H1 (cell line): ENCODE data around the gene ARID3B. TPM values are rescaled to one million over a fixed set of nuclear protein-coding genes. Genes with fewer than 3 reads are reported as not detected.

Source experiments
- CTCF ChIA-PET: fragments of 300-600 bp; sonication (Branson Sonifier 250); formaldehyde crosslinking; loops from one replicate; lab custom pipeline; 2021; ENCODE audit not compliant: partially characterized antibody; lab: Charles Lee
- POLR2A ChIA-PET: fragments of 300-600 bp; sonication (Branson Sonifier 250); formaldehyde crosslinking; loops from one replicate; lab custom pipeline; 2021; ENCODE audit warnings: inconsistent platforms; ENCODE audit not compliant: partially characterized antibody; lab: Charles Lee
- DNase-seq, 2 experiments: peaks; one replicate each; pipeline versions ENCODE4 v3.0.0 to v3.0.0-alpha.2; 2010 to 2022; ENCODE audit warnings: low spot score in 2 of 2, low read depth in 1 of 2, mixed read lengths in 1 of 2
- FAIRE-seq: peaks from 2 replicates; lab custom pipeline; 2011; peaks lifted over from hg19 to GRCh38; lab: Jason Lieb, UNC
- H2AFZ ChIP-seq: 2 replicates; pipeline ENCODE4 v1.8.1; 2012; ENCODE audit warnings: low read length, inconsistent platforms
- H2AK5ac ChIP-seq: 2 replicates; pipeline ENCODE4 v1.6.1; 2013; ENCODE audit warnings: low read depth, low read length
- H2BK120ac ChIP-seq: replicated peaks from 2 replicates; pipeline ENCODE3; 2013; ENCODE audit warnings: low read depth, low read length, inconsistent platforms
- H2BK12ac ChIP-seq: 2 replicates; pipeline ENCODE4 v1.6.1; 2013; ENCODE audit warnings: low read depth, low read length
- H2BK15ac ChIP-seq: 2 replicates; pipeline ENCODE4 v1.6.1; 2013; ENCODE audit warnings: low read length
- H2BK20ac ChIP-seq: 2 replicates; pipeline ENCODE4 v1.6.1; 2013; ENCODE audit warnings: low read length
- H2BK5ac ChIP-seq: 2 replicates; pipeline ENCODE4 v1.6.1; 2013; ENCODE audit warnings: low read depth, low read length
- H3K14ac ChIP-seq: 2 replicates; pipeline ENCODE4 v1.6.1; 2013; ENCODE audit warnings: inconsistent platforms; ENCODE audit not compliant: insufficient read length
- H3K18ac ChIP-seq: 2 replicates; pipeline ENCODE4 v1.6.1; 2013; ENCODE audit warnings: low read length; ENCODE audit errors: extremely low read depth
- H3K23ac ChIP-seq: 2 replicates; pipeline ENCODE4 v1.6.1; 2013; ENCODE audit warnings: inconsistent platforms; ENCODE audit not compliant: insufficient read length
- H3K23me2 ChIP-seq: 2 replicates; pipeline ENCODE4 v1.6.1; 2013; ENCODE audit warnings: low read depth, low read length
- H3K27ac ChIP-seq: 2 replicates; pipeline ENCODE4 v1.6.1; 2011; ENCODE audit warnings: low read depth, low read length, inconsistent platforms
- H3K27me3 ChIP-seq, 4 experiments: replicated peaks in 1 of 4; 1 replicate in 1 of 4; 2 replicates in 3 of 4; pipeline versions ENCODE4 v1.6.1 to v1.8.1; 2011 to 2013; ENCODE audit warnings: low read length in 3 of 4, mild to moderate bottlenecking in 3 of 4, inconsistent platforms in 2 of 4, mixed read lengths in 2 of 4, moderate library complexity in 1 of 4; ENCODE audit not compliant: control insufficient read depth in 3 of 4, insufficient read depth in 3 of 4; ENCODE audit errors: extremely low read depth in 1 of 4
- H3K36me3 ChIP-seq, 4 experiments: 2 replicates each; pipeline versions ENCODE4 v1.6.1 to v1.8.1; 2011 to 2013; ENCODE audit warnings: mild to moderate bottlenecking in 4 of 4, low read length in 3 of 4, moderate library complexity in 2 of 4, control low read depth in 1 of 4, inconsistent platforms in 1 of 4; ENCODE audit not compliant: insufficient read depth in 4 of 4, control insufficient read depth in 2 of 4
- H3K4ac ChIP-seq: replicated peaks from 2 replicates; pipeline ENCODE3; 2013; ENCODE audit warnings: low read length, low read depth, mixed read lengths, inconsistent platforms; ENCODE audit not compliant: insufficient read length
- H3K4me1 ChIP-seq, 4 experiments: replicated peaks in 1 of 4; 1 replicate in 1 of 4; 2 replicates in 3 of 4; pipeline versions ENCODE4 v1.6.1 to v1.8.1; 2011 to 2013; ENCODE audit warnings: low read length in 3 of 4, inconsistent platforms in 2 of 4, mixed read lengths in 1 of 4; ENCODE audit not compliant: insufficient read depth in 4 of 4, control insufficient read depth in 3 of 4
- H3K4me2 ChIP-seq, 2 experiments: 2 replicates each; pipeline versions ENCODE4 v1.6.1 to v1.8.1; 2011 to 2013; ENCODE audit warnings: low read depth in 2 of 2, low read length in 2 of 2, control low read depth in 1 of 2, inconsistent platforms in 1 of 2, mild to moderate bottlenecking in 1 of 2; ENCODE audit not compliant: insufficient read depth in 1 of 2
- H3K4me3 ChIP-seq, 4 experiments: fragments of 200-600, 300-600 bp in 1 of 4; sonication (generic), shearing (Covaris generic), sonication (Bioruptor Twin) in 1 of 4; 2 replicates each; pipeline versions ENCODE4 v1.5.1 to v1.8.1; 2011 to 2016; ENCODE audit warnings: low read length in 4 of 4, low read depth in 3 of 4, control low read depth in 2 of 4, inconsistent platforms in 2 of 4, mild to moderate bottlenecking in 2 of 4, mixed read lengths in 1 of 4, moderate library complexity in 1 of 4; ENCODE audit not compliant: insufficient read depth in 2 of 4; ENCODE audit errors: extremely low read depth in 1 of 4
- H3K56ac ChIP-seq: replicated peaks from 2 replicates; pipeline ENCODE3; 2013; ENCODE audit warnings: low read depth, mild to moderate bottlenecking, mixed read lengths, low read length, inconsistent platforms; ENCODE audit not compliant: insufficient read length
- H3K79me1 ChIP-seq: 2 replicates; pipeline ENCODE4 v1.6.1; 2013; ENCODE audit warnings: low read depth, low read length, control low read depth
- H3K79me2 ChIP-seq, 2 experiments: 2 replicates each; pipeline versions ENCODE4 v1.6.1 to v1.8.1; 2012 to 2013; ENCODE audit warnings: low read length in 2 of 2, mild to moderate bottlenecking in 2 of 2, inconsistent platforms in 1 of 2; ENCODE audit not compliant: insufficient read depth in 2 of 2, control insufficient read depth in 1 of 2
- H3K9ac ChIP-seq, 4 experiments: replicated peaks in 1 of 4; 1 replicate in 1 of 4; 2 replicates in 3 of 4; pipeline versions ENCODE4 v1.6.1 to v1.8.1; 2011 to 2013; ENCODE audit warnings: low read depth in 3 of 4, low read length in 3 of 4, control low read depth in 2 of 4, mild to moderate bottlenecking in 2 of 4, moderate library complexity in 2 of 4, inconsistent platforms in 1 of 4; ENCODE audit errors: extremely low read depth in 1 of 4
- H3K9me3 ChIP-seq, 2 experiments: 2 replicates each; pipeline versions ENCODE4 v1.6.1 to v1.8.1; 2012 to 2013; ENCODE audit warnings: mild to moderate bottlenecking in 2 of 2, moderate library complexity in 2 of 2, control low read depth in 1 of 2, inconsistent platforms in 1 of 2, low read depth in 1 of 2, low read length in 1 of 2, mixed read lengths in 1 of 2; ENCODE audit not compliant: insufficient read depth in 2 of 2
- H4K20me1 ChIP-seq, 2 experiments: replicated peaks in 1 of 2; 2 replicates each; pipeline versions ENCODE3 to v1.8.1; 2011 to 2013; ENCODE audit warnings: inconsistent platforms in 2 of 2, low read length in 2 of 2, mild to moderate bottlenecking in 1 of 2; ENCODE audit not compliant: insufficient read depth in 2 of 2, control insufficient read depth in 1 of 2
- H4K5ac ChIP-seq: 2 replicates; pipeline ENCODE4 v1.6.1; 2013; ENCODE audit warnings: low read length, low read depth, mixed read lengths, inconsistent platforms; ENCODE audit not compliant: insufficient read length
- H4K8ac ChIP-seq: 2 replicates; pipeline ENCODE4 v1.8.0; 2013; ENCODE audit warnings: mild to moderate bottlenecking, moderate library complexity, low read length, inconsistent platforms; ENCODE audit not compliant: insufficient read depth; ENCODE audit errors: extremely low read depth
- H4K91ac ChIP-seq: replicated peaks from 2 replicates; pipeline ENCODE3; 2013; ENCODE audit warnings: low read length, mixed read lengths, inconsistent platforms; ENCODE audit not compliant: insufficient read length
- BACH1 ChIP-seq: IDR thresholded peaks from 2 replicates; pipeline ENCODE4 v1.6.1; 2012; ENCODE audit warnings: low read length, improper control_type of control experiment
- CBX5 ChIP-seq: fragments of 300-800, 300-1000 bp; sonication (generic); IDR thresholded peaks from 2 replicates; pipeline ENCODE4 v1.7.1; 2016; ENCODE audit warnings: antibody characterized with exemption, low read length, low read depth
- CHD2 ChIP-seq: IDR thresholded peaks from 2 replicates; pipeline ENCODE4 v1.6.1; 2012; ENCODE audit warnings: low read length, improper control_type of control experiment
- CTCF ChIP-seq, 3 experiments: IDR thresholded peaks; 1 replicate in 2 of 3; 2 replicates in 1 of 3; pipeline versions ENCODE4 v1.5.1 to v1.6.1; 2011; ENCODE audit warnings: low read length in 3 of 3, mild to moderate bottlenecking in 3 of 3, inconsistent platforms in 2 of 3, low read depth in 1 of 3, moderate library complexity in 1 of 3; ENCODE audit not compliant: insufficient read depth in 1 of 3; ENCODE audit errors: control extremely low read depth in 1 of 3
- KDM4A ChIP-seq: IDR thresholded peaks from one replicate; pipeline ENCODE4 v1.7.1; 2012; ENCODE audit warnings: low read depth, mild to moderate bottlenecking, moderate library complexity, low read length, inconsistent platforms; ENCODE audit not compliant: severe bottlenecking
- NANOG ChIP-seq: IDR thresholded peaks from 2 replicates; pipeline ENCODE4 v1.6.1; 2011; ENCODE audit warnings: low read length, low read depth, mild to moderate bottlenecking, inconsistent platforms; ENCODE audit not compliant: insufficient read depth, poor library complexity, severe bottlenecking
- PHF8 ChIP-seq: fragments of 200-600 bp; sonication (generic); conservative IDR thresholded peaks from 2 replicates; pipeline ENCODE4 v1.7.1; 2012; ENCODE audit warnings: low read depth, mild to moderate bottlenecking, inconsistent platforms, low read length, moderate library complexity
- POU5F1 ChIP-seq: IDR thresholded peaks from 2 replicates; pipeline ENCODE4 v1.6.1; 2011; ENCODE audit warnings: low read depth, mild to moderate bottlenecking, low read length, moderate library complexity
- RBBP5 ChIP-seq: IDR thresholded peaks from 2 replicates; pipeline ENCODE4 v1.7.1; 2012; ENCODE audit warnings: low read depth, mild to moderate bottlenecking, inconsistent platforms, low read length, moderate library complexity, borderline replicate concordance
- RFX5 ChIP-seq: IDR thresholded peaks from 2 replicates; pipeline ENCODE4 v1.6.1; 2011; ENCODE audit warnings: low read depth, low read length, improper control_type of control experiment, borderline replicate concordance
- RXRA ChIP-seq: IDR thresholded peaks from 2 replicates; pipeline ENCODE4 v1.6.1; 2011; ENCODE audit warnings: low read depth, mild to moderate bottlenecking, low read length, moderate library complexity; ENCODE audit not compliant: insufficient read depth
- TCF12 ChIP-seq: IDR thresholded peaks from 2 replicates; pipeline ENCODE4 v1.6.1; 2011; ENCODE audit warnings: low read depth, mild to moderate bottlenecking, low read length
- polyA plus RNA-seq, 7 experiments: library from polyadenylated mRNA; depleted of rRNA in 3 of 7; stranded (reverse) in 5 of 7; unstranded in 2 of 7; fragments of >200 nt in 5 of 7; fragments of 200-250 nt in 2 of 7; gene quantifications; 1 replicate in 5 of 7; 2 replicates in 1 of 7; 4 replicates in 1 of 7; pipeline versions ENCODE4 v1.2.1 to v1.2.3, GENCODE V29; 2011 to 2013; ENCODE audit warnings: missing spikeins in 2 of 7, mixed read lengths in 2 of 7
- total RNA-seq: library from RNA; stranded (reverse); fragmentation: NEBNext Ultra II Directional; extraction: Animal tissue kit (Norgen Biotek cat#: 25700); gene quantifications from 2 replicates; pipeline ENCODE4 v1.2.1, GENCODE V29; 2021

Gene ARID3B
- total and polyA plus RNA-seq, 2 of the 8 experiments (the other 6 are each of a cell fraction or from before 2014, with no cell fraction given), result 81.0 to 115 TPM

DNA sequence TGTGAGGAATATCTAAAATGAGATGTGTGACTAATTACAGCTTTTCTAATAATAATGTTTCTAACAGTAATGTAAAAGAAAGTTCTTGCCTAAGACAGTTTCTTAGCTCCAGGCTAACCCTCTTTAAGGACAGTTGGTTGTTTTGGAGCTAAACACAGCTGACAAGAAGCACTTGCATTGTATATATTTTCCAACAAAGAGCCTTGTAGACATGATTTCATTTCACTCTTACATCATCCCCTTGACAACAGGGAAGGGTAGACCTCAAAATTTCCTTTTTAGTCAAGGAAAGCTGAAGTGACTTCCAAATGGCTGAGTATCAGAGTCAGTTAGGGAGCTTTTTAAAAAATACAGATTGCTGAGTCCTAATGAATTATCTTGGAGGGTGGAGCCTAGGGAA, 4.1 kb downstream of the ARID3B start:
- Histone ChIP-seq H3K27ac (no peak overlapping the region), H3K9ac (no peak overlapping the region), H2AFZ (no peak overlapping the region), H4K20me1 (peaks cover 24 to 36% of the 10 kb centered on the region in 2 experiments), H3K9me3 (no peaks in the 10 kb centered on the region), H3K36me3 (peaks cover 13 to 53% (median 32%) of the 10 kb centered on the region in 4 experiments), H2BK12ac (no peak overlapping the region), H3K27me3 (no peaks in the 10 kb centered on the region), H3K4me1 (peaks cover 5 to 13% (median 8%) of the 10 kb centered on the region in 4 experiments; a peak in 6 of 7 replicates), H3K23ac (no peak overlapping the region), H4K5ac (no peak overlapping the region), H3K79me2 (peaks cover 36 to 87% of the 10 kb centered on the region in 2 experiments), H3K4ac (no peak overlapping the region), H3K4me2 (no peak overlapping the region), H3K14ac (no peak overlapping the region), H3K4me3 (no peak overlapping the region), H2AK5ac (no peak overlapping the region), H3K18ac (no peak overlapping the region), H2BK20ac (no peak overlapping the region), H2BK120ac (no peak overlapping the region), H3K56ac (no peak overlapping the region), H3K79me1 (peaks cover 10% of the 10 kb centered on the region), H4K91ac (no peak overlapping the region), H2BK15ac (no peak overlapping the region), H3K23me2 (peaks cover 15% of the 10 kb centered on the region), H4K8ac (no peak overlapping the region), H2BK5ac (no peak overlapping the region)
- CTCF ChIA-PET, result interaction anchor here (0.6 to 1.9 kb wide), 5 partner anchors 25 to 437 kb away, joined by 3 to 7 read pairs (median 3); no protein-coding TSS in a partner anchor
- FAIRE-seq, result no peak
- DNase-seq, result no peak
- POLR2A ChIA-PET, result interaction anchor here (0.9 to 2.3 kb wide), 10 partner anchors 9 to 127 kb away, joined by 3 to 14 read pairs (median 4); no protein-coding TSS in a partner anchor
- TF ChIP-seq TCF12 (no peak), POU5F1 (no peak), NANOG (no peak), CTCF (IDR thresholded peaks at IDR 0.05; ENCODE audit: control extremely low read depth in 1 of 3, insufficient read depth in 1 of 3, low read depth in 1 of 3, low read length in 3 of 3) (no peak), PHF8 (no peak), CHD2 (no peak), RXRA (no peak), RFX5 (no peak), KDM4A (no peak), BACH1 (no peak), RBBP5 (no peak), CBX5 (no peak)
